DND-41 (cell line): ENCODE results near the gene NANOS3.
"Not testable (repeated sequence)": the region's sequence is repeated elsewhere in the genome, so short reads cannot be mapped to it uniquely, and the experiment has no call there.

Source experiments
- ATAC-seq: fragments of 200-7000 bp; cut with Tn5 transposase; 3 replicates; pipeline ENCODE4 v1.9.1; 2021; ENCODE audit warnings: low read depth; ENCODE audit not compliant: insufficient read depth
- DNase-seq: peaks from one replicate; pipeline ENCODE4 v3.0.0-alpha.2; 2020
- H2AFZ ChIP-seq: 2 replicates; pipeline ENCODE4 v1.6.0; 2012; ENCODE audit warnings: low read depth, low read length
- H3K27ac ChIP-seq: 2 replicates; pipeline ENCODE4 v1.5.1; 2012; ENCODE audit warnings: low read length, inconsistent platforms
- H3K27me3 ChIP-seq: fragments of 200-600 bp; sonication (generic); 2 replicates; pipeline ENCODE4 v1.6.0; 2012; ENCODE audit warnings: low read length, mild to moderate bottlenecking, inconsistent platforms; ENCODE audit not compliant: insufficient read depth, poor library complexity
- H3K36me3 ChIP-seq: 2 replicates; pipeline ENCODE4 v1.5.1; 2012; ENCODE audit warnings: low read length, inconsistent platforms; ENCODE audit not compliant: insufficient read depth
- H3K4me1 ChIP-seq: 2 replicates; pipeline ENCODE4 v1.5.1; 2012; ENCODE audit warnings: mild to moderate bottlenecking, low read length; ENCODE audit not compliant: insufficient read depth
- H3K4me2 ChIP-seq: 2 replicates; pipeline ENCODE4 v1.6.0; 2012; ENCODE audit warnings: mild to moderate bottlenecking, moderate library complexity, low read length, inconsistent platforms; ENCODE audit not compliant: insufficient read depth
- H3K4me3 ChIP-seq, 2 experiments: fragments of 200-600 bp in 1 of 2; shearing (Covaris generic) in 1 of 2; 2 replicates each; pipeline ENCODE4 v1.5.1; 2012 to 2016; ENCODE audit warnings: inconsistent platforms in 2 of 2, low read length in 2 of 2, mild to moderate bottlenecking in 2 of 2, low read depth in 1 of 2, moderate library complexity in 1 of 2
- H3K79me2 ChIP-seq: 2 replicates; pipeline ENCODE4 v1.6.0; 2012; ENCODE audit warnings: low read length, inconsistent platforms; ENCODE audit not compliant: insufficient read depth
- H3K9ac ChIP-seq: 2 replicates; pipeline ENCODE4 v1.6.0; 2012; ENCODE audit warnings: low read depth, mild to moderate bottlenecking, inconsistent platforms, low read length, moderate library complexity
- H3K9me3 ChIP-seq: 2 replicates; pipeline ENCODE4 v1.5.1; 2012; ENCODE audit warnings: low read length, moderate library complexity, mild to moderate bottlenecking, inconsistent platforms; ENCODE audit not compliant: insufficient read depth, severe bottlenecking
- H4K20me1 ChIP-seq: 2 replicates; pipeline ENCODE4 v1.6.0; 2012; ENCODE audit warnings: low read length; ENCODE audit not compliant: insufficient read depth
- EZH2 ChIP-seq: IDR thresholded peaks from 3 replicates; pipeline ENCODE4 v1.6.1; 2012; ENCODE audit warnings: borderline replicate concordance, low read depth, mild to moderate bottlenecking, moderate library complexity, low read length, inconsistent platforms; ENCODE audit not compliant: severe bottlenecking
- TF ChIP-seq, protein P1 (sequence below): IDR thresholded peaks from 2 replicates; pipeline ENCODE4 v1.5.1; 2012; ENCODE audit warnings: borderline replicate concordance, low read length, moderate library complexity, mild to moderate bottlenecking; ENCODE audit not compliant: poor library complexity, severe bottlenecking; ENCODE audit errors: extremely low read depth

Gene NANOS3

GRCh38 chr19:13920940-13921747 lies 44.2 kb downstream of the NANOS3 start:
- H4K20me1 ChIP-seq = no peaks in the 10 kb centered on the region
- DNase-seq (peak; percentile 47), ATAC-seq (peak; percentile 88)
- peaks cover 4% of the 10 kb centered on the region for H3K9me3 ChIP-seq
- no peak for TF ChIP-seq EZH2
- TF ChIP-seq, protein P1, sequence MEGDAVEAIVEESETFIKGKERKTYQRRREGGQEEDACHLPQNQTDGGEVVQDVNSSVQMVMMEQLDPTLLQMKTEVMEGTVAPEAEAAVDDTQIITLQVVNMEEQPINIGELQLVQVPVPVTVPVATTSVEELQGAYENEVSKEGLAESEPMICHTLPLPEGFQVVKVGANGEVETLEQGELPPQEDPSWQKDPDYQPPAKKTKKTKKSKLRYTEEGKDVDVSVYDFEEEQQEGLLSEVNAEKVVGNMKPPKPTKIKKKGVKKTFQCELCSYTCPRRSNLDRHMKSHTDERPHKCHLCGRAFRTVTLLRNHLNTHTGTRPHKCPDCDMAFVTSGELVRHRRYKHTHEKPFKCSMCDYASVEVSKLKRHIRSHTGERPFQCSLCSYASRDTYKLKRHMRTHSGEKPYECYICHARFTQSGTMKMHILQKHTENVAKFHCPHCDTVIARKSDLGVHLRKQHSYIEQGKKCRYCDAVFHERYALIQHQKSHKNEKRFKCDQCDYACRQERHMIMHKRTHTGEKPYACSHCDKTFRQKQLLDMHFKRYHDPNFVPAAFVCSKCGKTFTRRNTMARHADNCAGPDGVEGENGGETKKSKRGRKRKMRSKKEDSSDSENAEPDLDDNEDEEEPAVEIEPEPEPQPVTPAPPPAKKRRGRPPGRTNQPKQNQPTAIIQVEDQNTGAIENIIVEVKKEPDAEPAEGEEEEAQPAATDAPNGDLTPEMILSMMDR = no peak
- no peak overlapping the region for H3K4me3 ChIP-seq
- H3K4me2 ChIP-seq = no peak overlapping the region
- H3K36me3 ChIP-seq = peaks cover 69% of the 10 kb centered on the region
- H3K27me3 ChIP-seq = no peaks in the 10 kb centered on the region
- H3K27ac ChIP-seq = 0 out of 2 replicates have a peak overlapping the region, but pooled peaks have one; percentile 12
- H3K4me1 ChIP-seq = no peaks in the 10 kb centered on the region
- H3K9ac ChIP-seq = no peak overlapping the region
- 0 out of 2 replicates have a peak overlapping the region, but pooled peaks have one; percentile 46 for H2AFZ ChIP-seq
- no peaks in the 10 kb centered on the region for H3K79me2 ChIP-seq

GRCh38 chr19:13922118-13922517 lies 45.2 kb downstream of the NANOS3 start:
- not testable (repeated sequence) for H3K79me2 ChIP-seq, H3K4me1 ChIP-seq, H3K9me3 ChIP-seq, H2AFZ ChIP-seq, DNase-seq, H3K27ac ChIP-seq, H3K4me3 ChIP-seq, H3K9ac ChIP-seq, H3K4me2 ChIP-seq, H3K27me3 ChIP-seq, H4K20me1 ChIP-seq, ATAC-seq
- H3K36me3 ChIP-seq = peaks cover 78% of the 10 kb centered on the region

DNA sequence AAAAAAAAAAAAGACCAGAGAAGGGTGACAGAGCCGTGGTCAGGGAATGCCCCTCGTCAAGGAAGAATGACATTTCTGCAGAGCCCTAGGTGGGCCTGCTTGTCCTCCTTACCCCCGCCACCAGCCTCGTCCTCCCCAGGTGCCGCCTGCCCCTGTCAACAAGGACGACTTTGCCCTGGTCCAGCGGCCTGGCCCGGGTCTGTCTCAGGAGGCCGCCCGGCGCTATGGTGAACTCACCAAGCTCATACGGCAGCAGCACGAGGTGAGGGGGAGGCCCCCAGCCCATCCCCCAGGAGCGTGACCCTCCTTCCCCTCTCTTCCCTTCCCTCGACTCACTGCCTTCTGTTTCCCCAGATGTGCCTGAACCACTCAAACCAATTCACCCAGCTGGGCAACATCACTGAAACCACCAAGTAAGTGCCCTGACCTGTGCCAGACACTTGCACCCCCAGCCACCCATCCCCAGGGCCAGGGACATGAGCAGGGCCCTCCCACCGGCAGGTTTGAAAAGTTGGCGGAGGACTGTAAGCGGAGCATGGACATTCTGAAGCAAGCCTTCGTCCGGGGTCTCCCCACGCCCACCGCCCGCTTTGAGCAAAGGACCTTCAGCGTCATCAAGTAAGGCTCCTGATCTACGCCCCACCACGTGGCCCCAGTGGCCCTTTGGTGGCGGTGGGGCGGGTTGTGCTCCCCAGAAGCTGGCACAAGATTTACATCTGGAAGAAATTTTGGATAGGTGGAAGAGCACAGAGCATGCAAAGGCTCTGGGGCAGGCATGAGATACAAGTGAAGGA lies 46.5 kb downstream of the NANOS3 start:
- Histone ChIP-seq H3K36me3 (peaks cover 82% of the 10 kb centered on the region), H3K4me2 (no peak overlapping the region), H3K79me2 (no peaks in the 10 kb centered on the region), H3K27me3 (no peaks in the 10 kb centered on the region), H4K20me1 (no peaks in the 10 kb centered on the region), H3K9ac (no peak overlapping the region), H3K27ac (no peak overlapping the region), H2AFZ (no peak overlapping the region), H3K9me3 (peaks cover 4% of the 10 kb centered on the region), H3K4me1 (no peaks in the 10 kb centered on the region), H3K4me3 (no peak overlapping the region)
- ATAC-seq (no peak), DNase-seq (no peak)
- no peak for TF ChIP-seq EZH2
- TF ChIP-seq, protein P1 = no peak

- H3K36me3 ChIP-seq = peaks cover 68% of the 10 kb centered on the region
Measured at GRCh38 chr19:13926010-13926409, 49.1 kb downstream of the NANOS3 start.

More at GRCh38 chr19:13926010-13926409, 49.1 kb downstream of the NANOS3 start:
- no peak for ATAC-seq
- Histone ChIP-seq H3K79me2 (no peaks in the 10 kb centered on the region), H3K4me3 (no peak overlapping the region), H3K4me1 (no peaks in the 10 kb centered on the region), H3K27me3 (no peaks in the 10 kb centered on the region), H3K9me3 (peaks cover 1% of the 10 kb centered on the region), H3K27ac (no peak overlapping the region), H3K9ac (no peak overlapping the region), H3K4me2 (no peak overlapping the region), H2AFZ (no peak overlapping the region), H4K20me1 (no peaks in the 10 kb centered on the region; the same call in 1 of the 2 replicates)
- no peak for DNase-seq
- TF ChIP-seq EZH2 = no peak
- TF ChIP-seq, protein P1 = no peak
